ENCODE data around the gene HDAC4. TPM values are rescaled to one million over a fixed set of nuclear protein-coding genes. Genes with fewer than 3 reads are reported as not detected.

The HDAC4 gene
- polyA plus RNA-seq, 1 donor (not counting 4 experiments of a cell fraction or from before 2014, with no cell fraction given) = 2.9 TPM

- no peaks in the 10 kb centered on the region for H3K27me3 ChIP-seq (ENCODE audit: control insufficient read depth, extremely low read depth, insufficient read depth, low read length)
- dilution Hi-C loops (cut with MboI; ENCODE audit: extremely low pct_ligation_motif_present, low sequenced_read_pairs) = no loop called here
- H3K4me2 ChIP-seq (ENCODE audit: control insufficient read depth, extremely low read depth, insufficient read depth, low read depth, low read length) = no peak overlapping the region
- peaks cover 3% of the 10 kb centered on the region for H3K79me2 ChIP-seq (ENCODE audit: control insufficient read depth, insufficient read depth, low read length)
- TF ChIP-seq, protein P1, sequence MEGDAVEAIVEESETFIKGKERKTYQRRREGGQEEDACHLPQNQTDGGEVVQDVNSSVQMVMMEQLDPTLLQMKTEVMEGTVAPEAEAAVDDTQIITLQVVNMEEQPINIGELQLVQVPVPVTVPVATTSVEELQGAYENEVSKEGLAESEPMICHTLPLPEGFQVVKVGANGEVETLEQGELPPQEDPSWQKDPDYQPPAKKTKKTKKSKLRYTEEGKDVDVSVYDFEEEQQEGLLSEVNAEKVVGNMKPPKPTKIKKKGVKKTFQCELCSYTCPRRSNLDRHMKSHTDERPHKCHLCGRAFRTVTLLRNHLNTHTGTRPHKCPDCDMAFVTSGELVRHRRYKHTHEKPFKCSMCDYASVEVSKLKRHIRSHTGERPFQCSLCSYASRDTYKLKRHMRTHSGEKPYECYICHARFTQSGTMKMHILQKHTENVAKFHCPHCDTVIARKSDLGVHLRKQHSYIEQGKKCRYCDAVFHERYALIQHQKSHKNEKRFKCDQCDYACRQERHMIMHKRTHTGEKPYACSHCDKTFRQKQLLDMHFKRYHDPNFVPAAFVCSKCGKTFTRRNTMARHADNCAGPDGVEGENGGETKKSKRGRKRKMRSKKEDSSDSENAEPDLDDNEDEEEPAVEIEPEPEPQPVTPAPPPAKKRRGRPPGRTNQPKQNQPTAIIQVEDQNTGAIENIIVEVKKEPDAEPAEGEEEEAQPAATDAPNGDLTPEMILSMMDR (optimal IDR thresholded peaks at IDR 0.05 in 1 of 3, IDR thresholded peaks at IDR 0.05 in 1 of 3, conservative IDR thresholded peaks at IDR 0.05 in 1 of 3; ENCODE audit: extremely low read depth in 1 of 3, insufficient read depth in 2 of 3, low read length in 3 of 3) = no peak
- no peak for TF ChIP-seq EZH2 (IDR thresholded peaks at IDR 0.05; ENCODE audit: low read length)
- no peaks in the 10 kb centered on the region for H3K36me3 ChIP-seq (ENCODE audit: control insufficient read depth in 2 of 2, extremely low read depth in 1 of 2, insufficient read depth in 2 of 2, low read length in 2 of 2)
- H3K4me1 ChIP-seq (ENCODE audit: control insufficient read depth, extremely low read depth, insufficient read depth, low read length) = peaks cover 14% of the 10 kb centered on the region
- DNase-seq (ENCODE audit: low read depth, low spot score) = no peak
- peaks cover 3% of the 10 kb centered on the region for H4K20me1 ChIP-seq (ENCODE audit: control insufficient read depth, extremely low read depth, insufficient read depth, low read length)
- H3K4me3 ChIP-seq (ENCODE audit: control insufficient read depth in 2 of 3, extremely low read depth in 1 of 3, insufficient read depth in 2 of 3, low read depth in 1 of 3, low read length in 3 of 3) = no peak overlapping the region
- no peaks in the 10 kb centered on the region for H3K9me3 ChIP-seq (ENCODE audit: control insufficient read depth, low read depth, low read length)
- no peak for FAIRE-seq
- H2AFZ ChIP-seq (ENCODE audit: control insufficient read depth, low read length) = no peak overlapping the region
- H3K27ac ChIP-seq (ENCODE audit: control insufficient read depth, insufficient read depth, low read length) = no peak overlapping the region
- no peaks in the 10 kb centered on the region for H3K9me1 ChIP-seq (ENCODE audit: control insufficient read depth, extremely low read depth, insufficient read depth, low read length)
- no peak overlapping the region for H3K9ac ChIP-seq (ENCODE audit: control insufficient read depth, extremely low read depth, insufficient read depth, low read length)
Measured at GRCh38 chr2:239262484-239263230, 138.2 kb downstream of the HDAC4 start.

- no peaks in the 10 kb centered on the region for H3K9me3 ChIP-seq (ENCODE audit: control insufficient read depth, low read depth, low read length)
- H3K4me2 ChIP-seq (ENCODE audit: control insufficient read depth, extremely low read depth, insufficient read depth, low read depth, low read length) = no peak overlapping the region
- H3K4me1 ChIP-seq (ENCODE audit: control insufficient read depth, extremely low read depth, insufficient read depth, low read length) = peaks cover 20% of the 10 kb centered on the region
- no peaks in the 10 kb centered on the region for H3K9me1 ChIP-seq (ENCODE audit: control insufficient read depth, extremely low read depth, insufficient read depth, low read length)
- TF ChIP-seq EZH2 (IDR thresholded peaks at IDR 0.05; ENCODE audit: low read length) = no peak
- TF ChIP-seq, protein P1 (optimal IDR thresholded peaks at IDR 0.05 in 1 of 3, IDR thresholded peaks at IDR 0.05 in 1 of 3, conservative IDR thresholded peaks at IDR 0.05 in 1 of 3; ENCODE audit: extremely low read depth in 1 of 3, insufficient read depth in 2 of 3, low read length in 3 of 3) = no peak
- no peak overlapping the region for H3K27ac ChIP-seq (ENCODE audit: control insufficient read depth, insufficient read depth, low read length)
- no peak for FAIRE-seq
- DNase-seq (ENCODE audit: low read depth, low spot score) = no peak
- no peaks in the 10 kb centered on the region for H3K36me3 ChIP-seq (ENCODE audit: control insufficient read depth in 2 of 2, extremely low read depth in 1 of 2, insufficient read depth in 2 of 2, low read length in 2 of 2)
- H3K27me3 ChIP-seq (ENCODE audit: control insufficient read depth, extremely low read depth, insufficient read depth, low read length) = no peaks in the 10 kb centered on the region
- peaks cover 3% of the 10 kb centered on the region for H3K79me2 ChIP-seq (ENCODE audit: control insufficient read depth, insufficient read depth, low read length)
- H3K4me3 ChIP-seq (ENCODE audit: control insufficient read depth in 2 of 3, extremely low read depth in 1 of 3, insufficient read depth in 2 of 3, low read depth in 1 of 3, low read length in 3 of 3) = no peak overlapping the region
- dilution Hi-C loops (cut with MboI; ENCODE audit: extremely low pct_ligation_motif_present, low sequenced_read_pairs) = no loop called here
- no peak overlapping the region for H2AFZ ChIP-seq (ENCODE audit: control insufficient read depth, low read length)
- H3K9ac ChIP-seq (ENCODE audit: control insufficient read depth, extremely low read depth, insufficient read depth, low read length) = no peak overlapping the region
- peaks cover 3% of the 10 kb centered on the region for H4K20me1 ChIP-seq (ENCODE audit: control insufficient read depth, extremely low read depth, insufficient read depth, low read length)
Measured at GRCh38 chr2:239261796-239262483, 138.9 kb downstream of the HDAC4 start.
